C1 segment of cervical spinal cord (tissue), 14 donors: Measurements from ENCODE around the gene TNS1.
"Not testable (repeated sequence)": the region's sequence is repeated elsewhere in the genome, so short reads cannot be mapped to it uniquely, and the experiment has no call there.

Source experiments
- DNase-seq, 14 donors: peaks; one replicate each; lab custom pipeline; 2025; lab: John Stamatoyannopoulos, UW

Gene TNS1

GRCh38 chr2:218002845-218003180, at the start of gene TNS1:
TSS of gene TNS1 (minus strand) at chr2:218002995. CDS start at chr2:218002872, 123 bp downstream.
- DNase-seq = peak in 1 of 14 donors; percentile 31

GRCh38 chr2:218051903-218052302, 49.1 kb upstream of the TNS1 start:
- DNase-seq = no peak

- no peak for DNase-seq
Measured at GRCh38 chr2:218047536-218048225, 44.9 kb upstream of the TNS1 start.

- no peak for DNase-seq
Measured at GRCh38 chr2:218046238-218046637, 43.4 kb upstream of the TNS1 start.

- DNase-seq = not testable (repeated sequence)
Measured at GRCh38 chr2:218044599-218044998, 41.8 kb upstream of the TNS1 start.

GRCh38 chr2:218043701-218044109, 40.9 kb upstream of the TNS1 start:
- DNase-seq = no peak

- no peak for DNase-seq
Measured at GRCh38 chr2:218043100-218043499, 40.3 kb upstream of the TNS1 start.

GRCh38 chr2:218041302-218042168, 38.7 kb upstream of the TNS1 start:
- no peak for DNase-seq

GRCh38 chr2:218040883-218041282, 38.1 kb upstream of the TNS1 start:
- no peak for DNase-seq

GRCh38 chr2:218039171-218039570, 36.4 kb upstream of the TNS1 start:
- no peak for DNase-seq

GRCh38 chr2:218036371-218036770, 33.6 kb upstream of the TNS1 start:
- DNase-seq = no peak

GRCh38 chr2:218035463-218036100, 32.8 kb upstream of the TNS1 start:
- no peak for DNase-seq

GRCh38 chr2:218034497-218035213, 31.9 kb upstream of the TNS1 start:
- DNase-seq = peak in 6 of 14 donors; percentile 4 to 48 (median 29)

- no peak for DNase-seq
Measured at GRCh38 chr2:218033590-218034496, 31.0 kb upstream of the TNS1 start.

GRCh38 chr2:218033208-218033589, 30.4 kb upstream of the TNS1 start:
- no peak for DNase-seq

- no peak for DNase-seq
Measured at GRCh38 chr2:218032336-218033171, 29.8 kb upstream of the TNS1 start.

- no peak for DNase-seq
Measured at GRCh38 chr2:218031771-218032257, 29.0 kb upstream of the TNS1 start.

- no peak for DNase-seq
Measured at GRCh38 chr2:218031261-218031660, 28.5 kb upstream of the TNS1 start.

- no peak for DNase-seq
Measured at GRCh38 chr2:218030409-218031195, 27.8 kb upstream of the TNS1 start.
